ENCODE results near the gene ZNF76.

DNA sequence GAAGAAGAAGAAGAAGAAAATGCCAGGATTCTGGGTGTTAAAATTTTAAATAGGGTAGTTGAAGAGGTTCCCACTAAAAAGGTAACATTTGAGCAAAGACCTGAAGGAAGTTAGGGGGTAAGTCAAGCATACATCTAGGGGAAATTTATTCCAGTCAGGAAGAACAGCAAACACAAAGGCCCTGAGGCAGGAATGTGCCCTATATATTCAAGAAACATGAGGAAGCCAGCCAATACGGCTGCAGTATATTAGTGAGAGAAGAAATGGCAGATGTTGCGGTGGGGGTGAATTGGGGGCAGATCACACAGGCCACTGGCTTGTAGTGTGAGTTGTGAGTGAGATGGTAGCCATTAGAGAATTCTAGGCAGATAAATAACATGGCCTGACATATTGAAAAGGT is 6.0 kb downstream of the ZNF76 start:
- TF ChIP-seq, protein P1, sequence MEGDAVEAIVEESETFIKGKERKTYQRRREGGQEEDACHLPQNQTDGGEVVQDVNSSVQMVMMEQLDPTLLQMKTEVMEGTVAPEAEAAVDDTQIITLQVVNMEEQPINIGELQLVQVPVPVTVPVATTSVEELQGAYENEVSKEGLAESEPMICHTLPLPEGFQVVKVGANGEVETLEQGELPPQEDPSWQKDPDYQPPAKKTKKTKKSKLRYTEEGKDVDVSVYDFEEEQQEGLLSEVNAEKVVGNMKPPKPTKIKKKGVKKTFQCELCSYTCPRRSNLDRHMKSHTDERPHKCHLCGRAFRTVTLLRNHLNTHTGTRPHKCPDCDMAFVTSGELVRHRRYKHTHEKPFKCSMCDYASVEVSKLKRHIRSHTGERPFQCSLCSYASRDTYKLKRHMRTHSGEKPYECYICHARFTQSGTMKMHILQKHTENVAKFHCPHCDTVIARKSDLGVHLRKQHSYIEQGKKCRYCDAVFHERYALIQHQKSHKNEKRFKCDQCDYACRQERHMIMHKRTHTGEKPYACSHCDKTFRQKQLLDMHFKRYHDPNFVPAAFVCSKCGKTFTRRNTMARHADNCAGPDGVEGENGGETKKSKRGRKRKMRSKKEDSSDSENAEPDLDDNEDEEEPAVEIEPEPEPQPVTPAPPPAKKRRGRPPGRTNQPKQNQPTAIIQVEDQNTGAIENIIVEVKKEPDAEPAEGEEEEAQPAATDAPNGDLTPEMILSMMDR (IDR thresholded peaks at IDR 0.05; ENCODE audit: low read length), result no peak
- TF ChIP-seq EZH2 (optimal IDR thresholded peaks at IDR 0.05; ENCODE audit: low read depth, low read length), result no peak

Data from MM.1S (cell line).